Cortex of kidney (tissue), 1 donor: Measurements from ENCODE around the gene RGS7.
"Not testable (repeated sequence)": the region's sequence is repeated elsewhere in the genome, so short reads cannot be mapped to it uniquely, and the experiment has no call there.

Source experiments
- DNase-seq: peaks from one replicate; lab custom pipeline; 2025; lab: John Stamatoyannopoulos, UW

RGS7 gene

GRCh38 chr1:240976685-240977084 lies 380.3 kb downstream of the RGS7 start:
- no peak for DNase-seq

DNA sequence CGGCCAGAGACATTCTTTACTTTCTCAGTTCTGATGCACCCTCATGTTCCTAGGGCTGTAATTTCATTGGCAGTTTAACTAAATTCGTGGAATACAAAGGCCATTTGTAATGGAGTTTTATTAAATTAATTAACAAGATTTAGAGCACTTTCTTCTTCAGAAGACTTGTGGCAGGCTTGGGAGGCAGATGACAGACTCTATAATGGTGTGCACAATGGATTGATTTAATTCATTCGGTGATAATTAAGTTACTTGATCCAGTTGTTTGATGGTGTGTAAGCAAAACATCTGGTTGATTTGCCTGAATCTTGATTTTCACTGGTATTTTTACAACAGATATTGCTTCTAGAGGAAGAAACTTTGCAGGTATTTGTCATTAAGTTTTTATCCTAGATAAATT lies 383.1 kb downstream of the RGS7 start:
- no peak for DNase-seq

DNA sequence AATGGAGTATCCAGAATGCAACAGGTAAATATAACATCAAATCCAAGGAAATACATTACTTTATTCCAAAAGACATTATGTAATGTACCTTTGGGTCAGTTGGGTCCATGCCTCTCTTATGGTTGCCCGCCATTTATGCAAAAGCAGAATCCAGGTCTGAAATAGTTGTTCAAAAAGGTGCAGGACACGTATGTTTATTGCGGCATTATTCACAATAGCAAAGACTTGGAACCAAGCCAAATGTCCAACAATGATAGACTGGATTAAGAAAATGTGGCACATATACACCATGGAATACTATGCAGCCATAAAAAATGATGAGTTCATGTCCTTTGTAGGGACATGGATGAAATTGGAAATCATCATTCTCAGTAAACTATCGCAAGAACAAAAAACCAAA lies 384.9 kb downstream of the RGS7 start:
- not testable (repeated sequence) for DNase-seq

DNA sequence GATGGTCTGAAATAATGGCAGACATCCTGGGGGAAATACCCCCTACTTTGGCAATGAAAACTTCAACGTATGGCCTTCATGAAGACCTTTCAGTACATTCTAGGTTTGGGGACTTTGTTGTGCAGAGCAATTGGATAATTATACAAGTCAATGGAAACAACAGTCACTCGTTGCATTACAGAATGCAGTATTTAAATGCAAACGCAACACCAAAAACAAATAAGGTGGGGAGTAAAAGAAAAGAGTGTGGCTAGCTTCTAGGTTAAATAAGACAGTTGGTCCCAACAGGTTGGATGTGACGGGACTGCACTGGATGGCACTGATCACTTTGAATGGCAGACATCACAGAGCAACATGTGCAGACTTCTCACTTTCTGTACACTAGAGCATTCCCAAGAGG lies 386.8 kb downstream of the RGS7 start:
- no peak for DNase-seq

DNA sequence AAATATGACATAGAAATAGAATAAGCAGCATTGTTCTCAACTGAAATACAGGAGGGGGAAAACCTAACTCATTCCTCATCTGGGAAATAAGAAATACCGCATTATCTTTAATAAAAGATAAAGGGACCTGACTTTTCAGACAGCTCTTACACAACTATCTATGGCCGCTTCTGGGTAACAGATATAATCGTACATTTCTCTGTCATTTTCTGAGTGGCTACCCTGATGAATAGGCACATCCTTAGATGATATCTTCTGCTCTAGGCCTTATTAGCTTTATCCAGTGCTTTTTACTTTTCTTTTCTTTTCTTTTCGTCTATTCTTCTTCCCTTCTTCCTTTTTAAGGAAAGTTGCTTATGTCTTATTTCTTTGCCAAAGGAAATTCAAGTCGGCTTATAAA lies 388.1 kb downstream of the RGS7 start:
- no peak for DNase-seq

DNA sequence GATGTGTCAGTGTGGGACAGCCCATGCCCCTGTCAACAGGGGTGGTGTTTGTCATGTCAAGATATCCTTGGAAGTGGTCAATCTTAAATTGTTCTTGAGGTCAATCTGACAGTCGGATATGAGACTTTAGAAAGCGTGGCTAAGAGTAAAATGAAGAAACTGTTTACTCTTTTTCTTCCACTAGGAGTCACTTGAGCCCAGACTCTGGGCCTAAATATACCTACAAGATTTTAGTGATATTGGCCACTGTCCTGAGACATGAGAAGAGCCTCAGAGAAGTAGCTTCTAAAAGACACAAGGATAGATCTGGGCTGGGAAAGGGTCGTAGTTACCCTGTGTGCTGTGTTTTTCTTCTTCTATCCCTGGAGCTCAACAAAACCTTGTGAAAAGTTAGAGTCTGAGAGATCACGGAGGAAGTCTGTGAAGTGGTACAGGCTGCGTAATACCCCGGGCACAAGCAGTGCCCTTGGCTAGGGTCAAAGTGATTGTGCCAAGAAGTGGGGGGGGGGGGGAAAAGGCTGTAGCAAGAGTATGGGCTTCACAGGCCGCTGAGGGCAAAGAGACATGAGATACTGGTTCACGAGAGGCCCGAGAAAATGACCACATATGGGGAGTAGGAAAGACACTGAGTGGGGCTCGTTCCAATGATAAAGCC lies 389.8 kb downstream of the RGS7 start:
- no peak for DNase-seq

DNA sequence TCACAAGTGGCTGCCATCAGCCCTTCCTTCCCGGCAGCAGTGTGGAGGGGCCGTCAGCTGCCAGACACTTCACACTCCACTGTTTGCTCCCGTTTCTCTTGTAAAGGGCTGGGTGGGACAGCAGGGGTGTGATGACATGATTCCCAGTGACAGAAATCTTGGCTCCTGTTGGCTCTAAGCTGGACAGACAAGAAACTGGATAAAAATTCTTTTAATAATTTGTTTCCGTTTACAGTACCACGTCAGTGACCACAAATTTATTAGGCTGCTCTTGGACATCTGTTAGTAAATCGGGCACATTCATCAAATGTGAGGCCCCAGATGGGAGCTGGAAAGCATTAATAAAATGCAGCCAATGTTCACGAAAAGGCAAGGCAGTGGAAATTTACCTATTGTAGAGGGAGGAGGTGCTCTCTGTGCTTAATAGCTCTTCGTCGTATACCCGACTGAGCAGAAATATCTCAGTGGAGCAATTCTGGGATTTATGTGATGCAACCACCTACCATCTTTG lies 391.4 kb downstream of the RGS7 start:
- DNase-seq: no peak

- DNase-seq: no peak
These were observed 394.9 kb downstream of the RGS7 start for GRCh38 chr1:240962086-240962485.

GRCh38 chr1:240956424-240956823 lies 400.6 kb downstream of the RGS7 start:
- DNase-seq: no peak

GRCh38 chr1:240956020-240956419 lies 401.0 kb downstream of the RGS7 start:
- no peak for DNase-seq

GRCh38 chr1:240947438-240948224 lies 409.4 kb downstream of the RGS7 start:
- no peak for DNase-seq

DNA sequence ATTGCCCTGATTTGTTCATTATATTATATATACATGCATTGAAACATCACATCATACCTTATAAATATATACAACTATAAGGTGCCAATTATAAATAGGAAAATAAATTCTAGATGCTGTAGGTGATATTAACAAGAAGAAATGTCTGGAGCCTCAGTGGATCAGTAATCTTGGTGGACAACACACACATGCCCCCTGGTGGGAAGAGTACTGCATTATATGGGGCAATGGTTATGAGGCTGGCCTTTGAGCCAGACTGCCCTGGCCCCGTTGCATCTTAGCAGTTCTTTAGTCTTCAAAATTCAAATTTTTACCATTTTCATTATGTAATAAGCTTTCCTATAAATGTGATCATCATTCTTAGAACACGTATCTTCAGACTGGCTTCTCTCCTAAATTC lies 410.1 kb downstream of the RGS7 start:
- no peak for DNase-seq

GRCh38 chr1:240942901-240943300 lies 414.1 kb downstream of the RGS7 start:
- no peak for DNase-seq

DNA sequence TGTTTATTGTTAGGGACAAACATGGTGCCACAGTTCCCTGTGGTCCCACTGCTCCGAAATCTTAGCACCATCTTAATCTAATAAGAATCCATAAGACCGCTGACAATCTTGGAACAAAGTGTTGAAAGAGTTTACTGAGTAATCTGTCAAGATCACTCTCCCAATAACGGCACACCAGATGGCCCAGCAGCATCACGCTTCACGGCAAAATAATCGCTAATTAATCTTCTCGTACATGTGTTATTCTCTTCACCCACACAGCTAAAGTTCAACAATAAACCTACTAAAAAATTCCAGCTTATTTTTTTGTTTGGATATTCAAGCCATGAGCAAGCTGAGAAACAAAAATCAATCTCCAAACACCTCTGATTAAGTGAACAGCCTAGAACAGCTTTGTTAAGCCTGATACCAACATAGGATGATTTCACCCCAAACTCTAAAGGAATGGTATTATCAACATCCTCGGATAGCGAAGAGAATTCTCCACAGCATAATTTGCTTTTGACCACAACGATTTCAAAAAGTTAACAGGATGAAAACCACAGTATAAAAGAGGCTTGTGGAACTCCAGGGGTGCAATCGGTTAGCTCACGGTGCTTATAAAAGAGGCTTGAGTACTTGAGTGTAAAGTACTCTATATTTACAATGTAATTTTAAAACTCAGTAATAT lies 415.2 kb downstream of the RGS7 start:
- no peak for DNase-seq

GRCh38 chr1:240936911-240937668 lies 419.9 kb downstream of the RGS7 start:
- DNase-seq: no peak

DNA sequence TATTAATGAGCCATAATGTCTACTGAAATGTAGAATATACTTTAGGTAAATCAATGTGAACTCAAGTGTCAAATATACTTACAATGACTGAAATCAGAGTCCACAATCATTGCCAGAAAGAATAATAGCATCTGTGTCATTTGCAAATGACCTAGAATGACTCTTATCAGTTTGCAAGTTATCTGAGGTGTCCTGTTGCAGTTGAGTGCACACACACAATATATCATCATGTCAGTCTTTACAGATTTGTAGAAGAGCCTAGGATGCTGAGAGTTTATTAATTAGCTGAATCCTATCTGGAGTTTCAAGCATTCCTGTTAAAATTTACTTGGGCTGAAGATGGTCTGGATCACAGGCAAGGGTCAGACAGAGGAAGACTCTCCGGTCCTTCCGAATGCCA lies 421.1 kb downstream of the RGS7 start:
- no peak for DNase-seq

GRCh38 chr1:240931031-240931430 lies 426.0 kb downstream of the RGS7 start:
- no peak for DNase-seq

DNA sequence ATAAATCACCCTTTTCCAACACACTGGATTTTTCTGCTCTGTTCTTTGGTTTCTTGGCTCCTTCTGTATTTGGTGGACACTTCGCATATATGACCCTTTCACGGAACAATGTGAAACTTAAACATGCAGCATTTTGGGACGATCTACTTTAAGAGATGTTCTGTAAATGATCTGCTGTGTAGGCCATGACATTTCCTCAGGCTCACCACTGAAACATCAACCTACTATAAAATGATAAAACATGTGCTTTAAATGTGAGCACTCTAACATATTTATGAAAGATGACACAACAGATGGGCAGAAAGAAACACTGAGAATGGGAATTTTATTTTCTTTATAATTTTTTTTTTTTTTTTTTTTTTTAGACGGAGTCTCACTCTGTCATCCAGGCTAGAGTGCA lies 428.7 kb downstream of the RGS7 start:
- no peak for DNase-seq

GRCh38 chr1:240927821-240928220 lies 429.2 kb downstream of the RGS7 start:
- no peak for DNase-seq

DNA sequence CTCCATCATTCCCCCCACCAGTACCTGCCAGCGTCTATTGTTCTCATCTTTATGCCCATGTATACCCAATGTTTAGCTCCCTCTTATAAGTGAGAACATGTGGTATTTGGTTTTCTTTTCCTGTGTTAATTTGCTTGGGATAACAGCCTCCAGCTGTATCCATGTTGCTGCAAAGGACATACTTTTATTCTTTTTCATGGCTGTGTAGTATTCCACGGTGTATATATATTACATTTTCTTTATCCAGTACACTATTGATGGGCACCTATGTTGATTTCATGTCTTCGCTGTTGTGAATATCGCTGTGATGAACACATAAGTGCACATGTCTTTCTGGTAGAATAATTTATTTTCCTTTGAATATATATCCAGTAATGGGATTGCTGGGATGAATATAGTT lies 431.7 kb downstream of the RGS7 start:
- DNase-seq: no peak

GRCh38 chr1:240917976-240918375 lies 439.0 kb downstream of the RGS7 start:
- no peak for DNase-seq

DNA sequence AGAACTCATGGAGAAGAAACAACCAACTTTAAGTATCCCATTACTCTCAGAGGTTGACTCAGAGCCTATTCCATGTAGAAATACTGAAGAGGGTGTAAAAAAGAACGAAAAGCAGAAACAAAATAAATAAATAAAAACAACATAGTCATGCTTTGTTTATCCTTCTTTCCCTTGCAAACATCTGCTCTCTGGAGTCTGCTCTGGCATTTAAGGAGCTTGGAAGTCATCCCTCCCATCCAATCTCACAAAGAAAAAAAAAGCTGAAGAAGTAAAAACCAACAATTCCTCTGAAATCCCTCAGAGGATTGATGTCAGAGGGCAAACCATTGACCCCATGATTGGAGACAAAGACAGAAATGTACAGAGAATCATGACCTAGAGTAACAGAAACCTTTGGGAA lies 442.5 kb downstream of the RGS7 start:
- DNase-seq: no peak
